CD4-positive, alpha-beta T cell treated with Interleukin-17A for 1 hour (primary cell): ENCODE data around the gene NAA20.

Source experiments
- DNase-seq: peaks from one replicate; pipeline ENCODE4 v3.0.0-alpha.2; 2020

Gene NAA20

DNA sequence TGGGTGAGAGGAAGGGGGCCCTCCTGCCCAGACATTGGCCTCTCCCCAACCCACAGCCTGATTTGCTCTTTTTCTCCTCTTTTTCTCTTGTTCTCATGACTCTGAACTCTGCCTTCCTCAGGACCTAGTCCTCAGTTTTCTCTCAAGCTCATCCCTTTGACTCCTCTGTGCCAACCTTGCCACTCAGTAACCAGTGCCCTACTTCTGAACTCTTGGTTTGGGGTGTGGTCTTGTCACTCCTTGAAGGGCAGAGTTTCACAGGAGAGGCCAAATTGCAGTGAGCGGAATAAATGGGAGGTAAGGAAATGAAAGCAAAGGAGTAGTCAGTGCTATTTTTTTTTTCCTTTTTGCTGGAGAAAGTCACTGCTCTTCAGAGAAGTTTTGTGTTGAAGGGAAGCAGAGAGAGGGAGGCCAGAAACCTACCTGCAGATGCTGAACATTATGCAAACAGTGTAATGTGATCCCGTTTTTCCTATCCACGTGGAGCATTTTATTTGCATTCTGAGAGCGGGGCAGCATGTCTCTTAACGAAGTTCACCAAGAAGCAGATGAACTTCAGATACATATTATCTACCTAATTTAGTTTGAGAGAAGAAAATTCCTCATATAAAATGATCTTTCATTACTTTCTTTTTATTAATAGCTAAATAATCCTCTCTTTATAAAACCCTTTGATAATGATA is 62.1 kb downstream of the NAA20 start:
- no peak for DNase-seq
